Stimulated activated naive CD8-positive, alpha-beta T cell treated with anti-CD3 and anti-CD28 coated beads, Interleukin-15, Interleukin-2, amounts not matched to agents 100 U/mL and 50 U/mL, for 24 hours (primary cell): Measurements from ENCODE around the gene ARFIP2.
"Not testable (repeated sequence)": the region's sequence is repeated elsewhere in the genome, so short reads cannot be mapped to it uniquely, and the experiment has no call there.

Experiments used
- ATAC-seq: fragments of 150-1000 bp; cut with Tn5 transposase; one replicate; pipeline ENCODE4 v1.10.0; 2021
- DNase-seq: peaks from one replicate; pipeline ENCODE4 v3.0.0; 2021

ARFIP2 gene, protein sequence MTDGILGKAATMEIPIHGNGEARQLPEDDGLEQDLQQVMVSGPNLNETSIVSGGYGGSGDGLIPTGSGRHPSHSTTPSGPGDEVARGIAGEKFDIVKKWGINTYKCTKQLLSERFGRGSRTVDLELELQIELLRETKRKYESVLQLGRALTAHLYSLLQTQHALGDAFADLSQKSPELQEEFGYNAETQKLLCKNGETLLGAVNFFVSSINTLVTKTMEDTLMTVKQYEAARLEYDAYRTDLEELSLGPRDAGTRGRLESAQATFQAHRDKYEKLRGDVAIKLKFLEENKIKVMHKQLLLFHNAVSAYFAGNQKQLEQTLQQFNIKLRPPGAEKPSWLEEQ

DNA sequence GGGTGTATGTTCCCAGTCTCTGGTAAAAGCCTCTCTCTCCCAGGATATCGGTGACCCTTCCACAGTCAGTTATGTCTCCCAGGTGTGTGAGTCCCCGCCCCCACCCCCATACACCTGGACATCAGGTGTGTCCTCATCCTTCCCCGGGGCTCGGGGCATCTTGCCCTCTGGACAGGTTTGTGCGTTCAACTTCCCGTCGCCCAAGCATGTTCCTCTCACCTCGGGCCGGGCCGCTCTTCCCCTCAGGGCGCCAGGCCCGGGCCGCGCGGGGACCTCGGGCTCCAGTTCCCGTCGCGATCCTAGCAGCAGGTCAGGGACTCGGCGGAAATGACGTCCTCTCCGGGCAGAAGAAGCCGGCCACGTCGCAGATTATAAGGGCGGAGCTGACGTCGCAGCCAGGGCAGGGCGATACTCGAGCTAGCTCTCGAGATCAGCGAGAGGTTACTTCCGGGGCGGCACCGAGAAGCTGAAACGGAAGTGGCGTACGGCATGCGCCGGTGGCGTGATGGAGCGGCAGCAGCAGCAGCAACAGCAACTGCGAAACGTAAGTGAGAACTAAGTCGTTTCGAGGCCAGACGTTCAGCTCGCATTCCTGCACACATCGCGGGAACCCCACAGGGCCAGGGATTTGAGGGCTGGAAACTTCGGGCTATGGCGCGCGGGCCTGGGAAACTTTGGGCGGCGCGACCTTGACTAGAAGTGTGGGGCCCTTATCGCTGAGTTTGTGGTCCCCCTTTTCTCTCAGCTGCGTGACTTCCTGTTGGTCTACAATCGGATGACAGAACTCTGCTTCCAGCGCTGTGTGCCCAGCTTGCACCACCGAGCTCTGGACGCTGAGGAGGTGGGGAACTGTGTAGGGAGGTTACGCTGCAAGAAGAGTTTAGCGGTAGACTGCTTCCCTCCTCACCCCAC lies at the start of gene ARFIP2, which contains the start of gene TIMM10B:
Gene ARFIP2, minus strand, starts transcription at position 320 of the 912 bp plus-strand sequence. CDS start 910 bp downstream, outside the sequence.
Gene TIMM10B, plus strand, starts transcription at position 490 of the 912 bp plus-strand sequence. Its CDS starts 16 bp downstream, at position 506.
- DNase-seq (peak; percentile 98), ATAC-seq (peak; percentile 99)

DNA sequence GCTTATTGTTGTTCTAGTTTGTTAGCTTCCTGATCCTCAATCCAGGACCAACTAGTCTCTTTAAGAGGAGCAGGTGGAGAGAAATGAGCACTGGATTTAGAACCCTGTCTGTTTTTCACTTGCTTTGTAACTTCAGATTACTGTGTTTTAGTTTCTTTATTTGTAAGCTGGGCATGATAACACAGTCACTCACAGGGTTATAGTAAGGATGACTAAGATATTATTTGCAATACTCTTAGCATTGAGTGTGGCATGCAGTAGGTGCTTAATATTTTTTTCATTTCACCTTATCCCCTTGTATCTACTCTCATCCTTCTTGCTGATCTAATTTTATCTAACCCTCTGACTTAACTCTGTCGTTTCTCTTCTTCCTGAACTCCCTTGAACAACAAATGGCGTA lies 49.7 kb upstream of the ARFIP2 start:
- no peak for DNase-seq
- ATAC-seq: no peak

DNA sequence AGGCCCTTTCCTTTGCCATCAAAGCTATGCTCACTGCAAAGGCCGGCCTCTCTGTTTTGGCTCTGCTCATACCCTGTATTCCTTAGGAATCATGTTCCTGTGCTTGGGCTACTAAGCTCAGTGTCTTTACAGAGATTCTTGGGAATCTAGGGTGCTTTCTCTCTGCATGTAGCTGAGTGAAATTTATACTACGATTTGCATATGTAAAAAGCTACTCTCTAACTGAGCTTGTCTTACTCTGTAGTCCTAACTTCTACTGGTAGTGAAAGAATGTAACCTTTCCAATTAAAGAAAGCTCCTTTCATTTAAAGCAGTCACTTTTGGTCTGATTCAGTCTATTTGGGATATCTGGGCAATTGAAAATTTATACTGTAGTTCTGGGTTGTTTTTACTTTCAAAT lies 48.1 kb upstream of the ARFIP2 start:
- ATAC-seq: no peak
- no peak for DNase-seq

DNA sequence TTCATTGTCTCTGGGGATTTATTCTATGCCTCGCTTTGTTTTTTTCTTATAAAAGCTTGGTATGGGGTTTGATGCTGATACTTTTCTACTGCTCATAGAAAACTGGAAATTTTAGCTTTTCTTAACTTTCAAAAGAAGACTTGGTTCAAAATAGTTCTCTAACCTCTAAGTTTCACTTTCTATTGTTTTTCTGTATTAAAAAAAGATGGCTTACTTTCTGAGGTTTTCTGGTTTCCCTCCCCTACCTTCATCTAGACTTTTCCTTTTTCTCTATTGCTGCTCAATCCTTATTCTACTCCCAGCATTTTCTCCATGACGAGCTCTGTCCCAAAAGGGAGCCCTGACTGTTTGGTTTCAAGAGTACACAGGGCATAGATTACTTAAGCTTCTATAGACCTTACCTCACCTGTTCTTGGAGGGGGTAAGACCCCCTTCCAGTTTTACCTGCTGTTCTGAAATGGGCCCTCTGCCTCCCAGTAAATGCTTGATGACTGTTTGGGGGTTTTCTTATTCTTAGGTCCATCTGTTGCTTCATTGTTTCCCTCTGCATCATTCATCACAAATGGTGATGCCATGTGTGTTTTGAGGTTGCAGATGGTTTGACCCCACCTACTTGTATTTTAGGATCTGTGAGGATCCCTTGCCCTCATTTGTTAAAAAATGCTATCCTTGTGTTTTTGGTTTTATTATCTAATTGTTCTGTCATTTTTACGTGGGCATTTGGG lies 45.4 kb upstream of the ARFIP2 start:
- DNase-seq (no peak), ATAC-seq (no peak)

DNA sequence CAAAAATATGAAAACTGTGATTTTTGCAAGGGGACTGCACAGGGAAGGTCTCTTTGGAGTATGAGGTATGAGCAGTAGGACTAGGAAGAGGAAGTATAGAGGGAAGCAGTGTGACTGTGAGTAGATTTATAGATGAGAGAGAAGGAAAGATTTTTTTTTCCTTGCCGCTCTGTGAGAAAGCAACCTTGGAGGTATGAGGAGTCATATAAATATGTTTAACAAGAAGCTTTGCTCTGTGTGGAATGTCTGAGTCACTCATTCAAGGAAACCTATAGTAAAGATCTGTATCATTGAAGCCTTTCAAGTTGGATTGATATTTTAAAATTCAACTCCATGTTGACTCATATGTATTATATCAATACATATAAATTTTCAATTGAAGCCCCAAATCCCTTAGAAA lies 42.1 kb upstream of the ARFIP2 start:
- DNase-seq: no peak
- peak; percentile 82 for ATAC-seq

DNA sequence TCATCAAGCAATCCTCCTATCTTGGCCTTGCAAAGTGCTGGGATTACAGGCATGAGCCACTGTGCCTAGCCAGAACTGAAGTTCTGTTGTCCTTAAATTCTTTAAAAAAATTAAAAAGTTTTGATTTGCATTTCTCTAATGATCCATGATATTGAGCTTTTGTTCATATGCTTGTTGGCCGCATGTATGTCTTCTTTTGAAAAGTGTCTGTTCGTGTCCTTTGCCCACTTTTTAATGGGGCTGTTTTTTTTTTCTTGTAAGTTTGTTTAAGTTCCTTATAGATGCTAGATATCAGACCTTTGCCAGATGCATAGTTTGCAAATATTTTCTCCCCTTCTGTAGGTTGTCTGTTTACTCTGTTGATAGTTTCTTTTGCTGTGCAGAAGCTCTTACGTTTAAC lies 40.8 kb upstream of the ARFIP2 start:
- not testable (repeated sequence) for DNase-seq, ATAC-seq

DNA sequence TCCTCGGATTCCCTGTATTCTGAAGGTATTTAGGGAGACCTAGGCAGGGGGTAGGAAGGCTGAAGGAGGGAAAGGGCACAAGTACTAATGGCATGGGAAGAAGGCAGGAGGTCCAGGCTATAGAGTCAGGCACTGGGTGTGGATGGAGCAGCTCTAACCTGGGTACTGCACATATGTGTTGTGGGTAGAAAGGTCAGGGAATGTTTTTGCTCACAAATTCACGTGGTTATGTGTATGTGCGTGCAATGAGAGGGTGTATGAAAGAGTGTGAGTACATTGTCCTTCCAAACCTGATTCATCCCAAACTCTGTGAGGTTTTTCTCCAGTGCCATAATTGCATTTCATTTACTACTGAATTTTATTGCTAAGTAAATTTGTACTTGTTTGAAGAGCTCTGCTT lies 39.1 kb upstream of the ARFIP2 start:
- no peak for ATAC-seq
- no peak for DNase-seq

DNA sequence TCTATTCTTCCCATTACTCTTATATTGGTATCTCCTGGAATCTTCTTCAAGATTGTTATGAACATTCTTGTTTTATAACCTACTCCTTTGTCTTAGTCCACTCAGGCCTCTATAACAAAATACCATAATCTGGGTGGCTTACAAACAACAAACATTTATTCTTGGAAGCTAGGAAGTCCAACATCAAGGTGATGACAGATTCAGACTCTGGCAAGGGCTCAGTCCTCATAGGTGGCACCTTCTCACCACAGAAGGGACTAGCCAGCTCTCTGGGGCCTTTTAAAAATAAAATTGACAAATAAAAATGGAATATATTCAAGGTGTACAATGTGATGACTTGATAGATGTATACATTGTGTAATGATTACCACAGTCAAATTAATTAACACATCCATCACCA lies 35.7 kb upstream of the ARFIP2 start:
- ATAC-seq: no peak
- DNase-seq: no peak

DNA sequence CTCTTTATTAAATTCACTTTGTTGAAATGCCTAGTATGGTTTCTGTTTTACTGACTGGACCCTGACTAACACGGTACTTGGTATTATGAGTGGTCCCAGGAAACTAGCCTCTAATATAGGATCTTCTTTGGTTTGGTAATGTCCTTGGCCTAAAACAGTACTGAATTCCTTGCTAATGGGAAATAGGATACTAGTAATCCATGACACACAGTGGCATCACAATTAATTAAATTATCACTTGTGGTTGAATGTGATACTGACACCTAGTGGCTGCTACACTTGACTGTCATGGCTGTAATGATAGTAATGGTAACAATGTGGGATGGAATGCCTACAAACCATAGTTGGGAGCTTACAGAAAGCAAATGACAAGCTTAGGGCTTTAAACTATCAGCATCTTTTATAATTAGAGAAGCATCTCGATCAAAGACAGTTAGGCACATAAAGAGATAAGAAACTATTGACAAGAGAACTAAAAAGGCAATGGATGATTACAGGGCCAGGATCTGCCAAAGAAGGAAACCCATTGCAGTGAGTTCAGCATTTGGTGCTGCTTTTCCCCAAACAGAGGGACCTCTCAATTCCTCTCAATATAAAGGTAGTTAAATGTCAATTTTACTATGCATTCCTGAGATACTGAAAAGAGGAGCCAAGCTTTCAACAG lies 24.6 kb upstream of the ARFIP2 start:
- peak; percentile 32 for ATAC-seq
- DNase-seq: no peak

DNA sequence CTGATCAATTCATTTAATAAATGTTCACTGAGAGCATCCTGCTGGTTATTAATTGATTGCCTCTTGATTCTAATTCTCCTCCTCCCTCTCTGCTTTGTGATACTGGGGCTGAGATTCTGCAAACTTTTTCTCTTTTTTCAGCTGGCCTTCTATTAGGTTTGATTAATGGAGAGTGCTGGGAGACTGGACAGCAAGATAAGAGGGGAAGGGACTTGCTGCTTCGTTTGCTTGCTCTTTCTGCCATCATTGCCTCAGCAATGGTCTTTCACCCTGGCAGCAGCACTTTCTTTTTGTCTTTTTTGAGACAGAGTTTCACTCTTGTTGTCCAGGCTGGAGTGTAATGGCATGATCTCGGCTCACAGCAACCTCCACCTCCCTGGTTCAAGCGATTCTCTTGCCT lies 23.0 kb upstream of the ARFIP2 start:
- DNase-seq: no peak
- ATAC-seq: no peak

DNA sequence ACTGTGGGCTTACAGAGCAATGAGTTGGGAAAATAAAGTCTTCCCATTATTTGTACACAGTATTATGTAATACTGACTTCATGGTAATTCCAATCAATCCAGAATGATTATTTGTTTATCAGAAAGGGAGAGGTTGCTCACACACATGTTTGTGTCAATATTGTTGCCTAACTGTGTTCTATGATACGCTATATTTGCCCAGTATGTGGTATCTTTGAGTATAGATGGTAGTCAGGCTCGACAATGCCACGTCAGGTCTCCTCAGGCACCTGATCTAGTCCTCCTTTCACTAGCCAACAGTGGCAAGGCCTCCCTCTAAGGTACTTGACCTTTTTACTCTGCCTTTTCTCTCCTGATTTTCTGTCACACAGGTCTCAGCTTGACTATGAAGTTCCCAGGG lies 21.3 kb upstream of the ARFIP2 start:
- DNase-seq: no peak
- no peak for ATAC-seq

DNA sequence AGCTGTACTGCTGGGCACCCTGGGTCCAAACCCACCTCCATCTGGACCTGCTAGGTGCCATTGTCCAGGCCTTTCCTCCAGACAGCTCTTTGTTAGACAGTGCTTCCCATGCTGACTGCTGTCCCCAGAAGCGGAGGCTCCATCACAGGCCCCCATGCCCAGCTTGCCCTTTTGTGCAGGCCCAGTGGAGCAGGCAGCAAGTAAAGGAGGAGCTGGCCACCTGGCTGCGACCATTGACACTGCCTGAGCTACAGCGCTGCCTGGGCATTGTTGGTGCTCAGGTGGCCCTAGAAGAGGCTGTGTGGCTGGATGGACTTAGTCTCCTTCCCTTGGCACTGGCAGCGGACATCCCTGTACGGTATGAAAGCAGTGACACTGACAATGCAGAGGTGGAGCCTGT lies 17.4 kb upstream of the ARFIP2 start:
- peak; percentile 30 for ATAC-seq
- DNase-seq: no peak

DNA sequence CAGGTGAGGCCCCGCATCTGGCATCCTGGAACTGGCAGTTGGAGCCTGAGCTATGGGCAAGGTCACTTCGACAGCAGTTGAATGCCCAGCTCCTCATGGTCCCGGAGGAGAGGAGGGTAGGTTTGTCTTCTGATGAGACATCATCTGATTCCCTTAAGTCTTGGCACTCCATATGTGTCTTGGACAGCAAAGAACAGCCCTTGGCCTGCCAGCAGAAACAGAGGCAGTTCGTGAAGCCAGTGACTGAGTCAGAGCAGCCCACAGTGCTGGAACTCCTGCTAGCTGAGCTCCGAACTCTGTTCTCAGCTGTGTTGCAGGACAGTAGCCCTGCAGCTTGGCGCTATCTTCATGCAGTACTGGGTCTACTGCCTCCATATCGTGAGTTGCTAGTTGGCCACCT lies 17.0 kb upstream of the ARFIP2 start:
- DNase-seq (no peak), ATAC-seq (no peak)

DNA sequence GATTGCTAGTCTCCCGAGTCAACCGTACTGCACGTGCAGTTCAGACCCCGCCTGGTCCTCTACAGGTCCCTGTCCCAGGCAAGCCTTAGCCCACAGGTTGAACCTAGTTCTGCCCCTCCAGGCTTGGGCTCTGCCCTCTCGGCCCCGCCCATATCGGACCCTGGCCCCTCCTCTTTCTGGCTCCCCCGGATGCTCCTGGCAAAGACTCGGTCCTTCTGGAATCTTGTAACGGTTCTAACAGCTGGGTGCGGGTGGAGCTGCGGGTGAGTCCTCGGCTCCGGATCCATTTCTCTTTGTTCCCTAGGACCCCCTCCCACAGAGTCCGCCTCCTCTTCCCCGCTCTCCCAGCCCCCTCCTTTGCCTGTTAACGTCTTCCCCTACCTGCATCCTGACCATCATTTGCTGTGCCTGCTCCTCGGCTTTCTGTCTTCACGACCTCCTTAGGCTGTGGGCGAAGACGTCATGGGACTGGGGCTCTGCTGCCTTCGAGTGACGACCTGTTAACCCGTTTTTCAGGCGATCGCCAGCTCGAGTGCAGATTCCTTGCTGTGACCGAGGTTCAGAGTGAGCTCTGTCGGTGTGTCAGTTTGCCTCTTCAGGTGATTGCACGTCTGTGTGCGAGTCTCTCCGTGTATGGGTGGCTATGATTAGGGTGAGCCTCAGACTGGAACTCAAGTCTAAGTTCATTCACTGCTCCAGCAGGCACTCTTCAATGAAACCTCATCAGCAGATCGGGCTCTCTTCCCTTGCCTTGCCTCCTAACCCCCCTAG lies 16.1 kb upstream of the ARFIP2 start, which contains the start of gene DNHD1:
Gene DNHD1, plus strand, starts transcription at position 212 of the 771 bp plus-strand sequence. CDS start 936 bp downstream, outside the sequence.
- ATAC-seq (no peak), DNase-seq (no peak)

DNA sequence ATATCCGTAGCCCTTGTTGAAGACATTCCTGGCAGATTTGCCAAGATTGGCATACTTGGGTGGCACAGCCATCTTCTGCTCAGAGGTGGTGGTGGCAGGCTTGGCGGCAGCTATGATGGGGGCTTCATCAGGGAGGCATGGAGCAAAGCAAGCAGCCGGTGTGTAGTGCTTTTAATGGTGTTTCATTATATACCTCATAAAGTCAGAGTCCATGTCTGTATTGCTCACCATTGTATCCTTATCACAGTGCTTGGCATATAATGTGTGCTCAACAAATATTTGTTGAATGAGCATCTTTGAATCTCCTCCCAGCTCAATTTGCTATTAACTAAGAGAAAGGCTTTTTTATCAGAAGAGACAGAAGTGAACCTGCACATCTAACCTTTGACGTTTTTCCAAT lies 8.2 kb upstream of the ARFIP2 start:
- DNase-seq (no peak), ATAC-seq (no peak)

DNA sequence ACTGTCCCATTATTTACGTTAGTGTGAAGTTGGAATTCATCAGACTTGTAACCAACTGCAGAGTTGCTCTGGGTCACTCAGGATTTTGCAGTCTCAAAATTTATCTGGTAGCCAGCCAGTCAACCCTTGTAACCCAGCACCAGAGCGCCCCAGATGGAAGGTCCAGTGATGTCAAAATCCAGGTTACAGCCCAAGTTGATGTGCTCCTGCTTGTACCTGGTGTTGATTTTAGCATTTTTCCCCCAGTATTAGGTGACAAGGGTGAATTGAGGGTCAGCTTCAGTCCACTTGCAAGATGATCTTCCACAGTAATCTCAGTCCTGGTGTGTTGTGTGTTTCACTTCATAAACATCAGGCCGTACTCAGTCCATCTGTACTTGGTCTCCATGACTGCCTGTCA lies 7.7 kb upstream of the ARFIP2 start:
- DNase-seq (no peak), ATAC-seq (no peak)

DNA sequence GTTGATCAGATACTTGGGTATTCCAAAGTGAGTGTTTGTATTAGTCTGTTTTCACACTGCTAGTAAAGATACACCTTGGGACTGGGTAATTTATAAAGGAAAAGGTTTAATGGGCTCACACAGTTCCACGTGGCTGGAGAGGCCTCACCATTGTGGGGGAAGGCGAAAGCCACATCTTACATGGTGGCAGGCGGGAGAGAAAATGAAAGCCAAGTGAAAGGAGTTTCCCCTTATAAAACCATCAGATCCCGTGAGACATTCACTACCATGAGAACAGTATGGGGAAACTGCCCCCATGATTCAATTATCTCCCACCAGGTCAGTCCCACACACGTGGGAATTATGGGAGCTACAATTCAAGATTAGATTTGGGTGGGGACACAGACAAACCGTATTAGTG lies 7.2 kb upstream of the ARFIP2 start:
- DNase-seq: no peak

DNA sequence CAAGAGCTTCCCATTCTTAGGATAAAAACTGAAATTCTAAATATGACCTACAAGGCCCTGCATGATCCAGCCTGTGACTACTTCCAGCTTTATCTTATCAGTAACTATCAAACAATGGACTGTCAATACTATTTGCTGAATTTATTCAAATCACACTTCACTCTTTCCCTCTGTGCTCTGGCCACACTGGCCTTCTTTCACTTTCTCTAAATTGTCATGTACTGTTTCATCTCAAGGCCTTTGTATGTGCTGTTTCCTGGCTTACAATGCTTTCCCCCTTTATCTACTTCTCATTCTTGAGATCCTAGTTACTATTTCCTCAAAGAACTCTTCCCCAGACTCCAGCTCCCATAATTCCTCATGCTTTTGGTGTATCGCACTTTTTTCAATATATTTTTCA lies 5.8 kb upstream of the ARFIP2 start:
- ATAC-seq: no peak
- no peak for DNase-seq

More for the DNA sequence above, 7.2 kb upstream of the ARFIP2 start:
- no peak for ATAC-seq

DNA sequence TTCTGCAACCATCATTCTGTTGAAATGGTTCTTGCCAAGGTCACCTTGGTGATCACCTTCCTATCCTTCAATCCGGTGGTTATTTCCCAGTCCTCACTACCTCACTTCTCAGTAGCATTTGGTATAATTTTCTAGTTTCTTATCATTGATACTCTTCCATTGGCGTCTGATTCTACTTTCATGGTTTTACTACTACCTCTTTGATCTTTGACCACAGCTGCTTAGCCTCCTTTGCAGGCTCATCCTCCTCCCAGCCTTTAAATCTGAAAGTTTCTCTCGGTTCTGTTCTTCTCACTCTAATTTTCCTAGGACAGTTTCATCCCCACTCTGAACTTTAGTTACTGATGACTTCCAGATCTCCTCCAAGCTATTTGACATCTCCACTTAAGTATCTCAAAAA lies 5.1 kb upstream of the ARFIP2 start:
- ATAC-seq (no peak), DNase-seq (no peak)

DNA sequence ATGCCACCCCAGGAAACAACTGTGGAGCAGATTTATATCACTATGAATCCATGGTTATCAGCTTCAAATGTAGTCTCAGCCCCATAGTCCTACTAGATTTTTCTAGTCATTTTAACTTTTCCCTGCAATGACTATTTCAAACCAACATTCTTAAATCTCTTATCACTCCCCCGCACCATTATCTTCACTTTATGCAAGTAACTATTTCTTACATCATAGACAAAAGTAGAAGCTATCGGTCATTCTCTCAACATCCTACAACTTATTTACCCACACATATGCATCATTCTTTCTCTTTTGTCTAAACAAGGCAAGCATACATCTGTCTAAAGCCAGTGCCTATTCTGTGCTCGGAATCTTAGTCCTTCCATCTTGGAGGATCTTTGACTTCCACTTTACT lies 4.5 kb upstream of the ARFIP2 start:
- no peak for ATAC-seq

DNA sequence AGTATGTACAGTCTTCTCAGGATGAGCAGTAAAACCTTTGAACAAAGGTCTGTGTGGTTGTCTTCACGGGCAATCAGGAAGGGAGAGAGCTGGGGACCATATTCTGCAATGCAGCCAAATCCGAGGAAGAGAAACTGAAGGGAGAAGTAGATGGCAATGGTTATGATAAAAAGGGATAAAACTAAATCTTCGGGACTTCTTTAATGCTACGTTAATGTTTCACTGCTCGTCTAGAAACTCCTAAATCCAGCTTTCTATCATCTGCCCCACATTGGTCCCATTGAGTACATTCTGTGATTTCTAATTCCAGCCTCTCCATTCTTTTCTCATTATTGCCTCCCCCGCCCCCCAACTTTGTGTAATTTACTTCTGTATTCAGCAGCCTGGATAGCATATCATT lies 1.9 kb upstream of the ARFIP2 start:
- no peak for DNase-seq
- no peak for ATAC-seq

More for the DNA sequence above, 4.5 kb upstream of the ARFIP2 start:
- DNase-seq: no peak
